Measurements from ENCODE around the gene PRKAR2A. TPM values are rescaled to one million over a fixed set of nuclear protein-coding genes. Genes with fewer than 3 reads are reported as not detected.

Gene PRKAR2A
- 99.0 and 172 TPM in 2 replicates for total RNA-seq
- 15.7 and 21.9 TPM in 2 replicates for polyA plus RNA-seq

- peak within 1 kb of the TSS; percentile 76 for H3K27ac ChIP-seq
- peak; percentile 91 for DNase-seq (ENCODE audit: low read depth in 1 of 2, low spot score in 1 of 2)
- no peaks in the 10 kb centered on the region for H3K27me3 ChIP-seq
- peak within 1 kb of the TSS; percentile 66 for H3K4me3 ChIP-seq
- no peaks in the 10 kb centered on the region for H3K4me1 ChIP-seq (ENCODE audit: low read depth)
- no peak for TF ChIP-seq CTCF (IDR thresholded peaks at IDR 0.05; ENCODE audit: low read depth, low read length)
- H3K9me3 ChIP-seq (ENCODE audit: low read depth): no peaks in the 10 kb centered on the region
- H3K36me3 ChIP-seq: no peaks in the 10 kb centered on the region
These were observed at the start of gene PRKAR2A for GRCh38 chr3:48847504-48848423. Gene PRKAR2A, minus strand, starts transcription at chr3:48847874. Its CDS starts 278 bp downstream, at chr3:48847596.

- H3K4me3 ChIP-seq: no peak overlapping the region
- DNase-seq (ENCODE audit: low read depth in 1 of 2, low spot score in 1 of 2): peak in 1 of 2 donors; percentile 14
- no peak for TF ChIP-seq CTCF (IDR thresholded peaks at IDR 0.05; ENCODE audit: low read depth, low read length)
- peaks cover 12% of the 10 kb centered on the region for H3K4me1 ChIP-seq (ENCODE audit: low read depth)
- H3K36me3 ChIP-seq: no peaks in the 10 kb centered on the region
- no peaks in the 10 kb centered on the region for H3K27me3 ChIP-seq
- H3K9me3 ChIP-seq (ENCODE audit: low read depth): no peaks in the 10 kb centered on the region
- H3K27ac ChIP-seq: peak overlapping the region; percentile 66
These were observed 49.3 kb upstream of the PRKAR2A start for GRCh38 chr3:48896936-48897335.

GRCh38 chr3:48894516-48894915, 46.8 kb upstream of the PRKAR2A start:
- TF ChIP-seq CTCF (IDR thresholded peaks at IDR 0.05; ENCODE audit: low read depth, low read length): no peak
- no peak overlapping the region for H3K27ac ChIP-seq
- H3K36me3 ChIP-seq: no peaks in the 10 kb centered on the region

GRCh38 chr3:48891606-48892005, 43.9 kb upstream of the PRKAR2A start:
- H3K27ac ChIP-seq: no peak overlapping the region
- H3K4me1 ChIP-seq (ENCODE audit: low read depth): no peaks in the 10 kb centered on the region
- no peaks in the 10 kb centered on the region for H3K9me3 ChIP-seq (ENCODE audit: low read depth)
- H3K36me3 ChIP-seq: no peaks in the 10 kb centered on the region
- no peak overlapping the region for H3K4me3 ChIP-seq
- H3K27me3 ChIP-seq: no peaks in the 10 kb centered on the region
- no peak for DNase-seq (ENCODE audit: low read depth in 1 of 2, low spot score in 1 of 2)
- no peak for TF ChIP-seq CTCF (IDR thresholded peaks at IDR 0.05; ENCODE audit: low read depth, low read length)

More at GRCh38 chr3:48894516-48894915, 46.8 kb upstream of the PRKAR2A start:
- no peak for DNase-seq (ENCODE audit: low read depth in 1 of 2, low spot score in 1 of 2)
- Histone ChIP-seq H3K9me3 (ENCODE audit: low read depth) (no peaks in the 10 kb centered on the region), H3K4me1 (ENCODE audit: low read depth) (peaks cover 12% of the 10 kb centered on the region), H3K27me3 (no peaks in the 10 kb centered on the region), H3K4me3 (no peak overlapping the region)

- no peaks in the 10 kb centered on the region for H3K36me3 ChIP-seq
- H3K27me3 ChIP-seq: no peaks in the 10 kb centered on the region
- TF ChIP-seq CTCF (IDR thresholded peaks at IDR 0.05; ENCODE audit: low read depth, low read length): no peak
- H3K4me1 ChIP-seq (ENCODE audit: low read depth): peaks cover 16% of the 10 kb centered on the region
- H3K4me3 ChIP-seq: no peak overlapping the region
- DNase-seq (ENCODE audit: low read depth in 1 of 2, low spot score in 1 of 2): no peak
- no peak overlapping the region for H3K27ac ChIP-seq
- H3K9me3 ChIP-seq (ENCODE audit: low read depth): no peaks in the 10 kb centered on the region
These were observed 38.1 kb upstream of the PRKAR2A start for GRCh38 chr3:48885753-48886152.
